GM21576 (cell line): ENCODE results near the gene MUSTN1.

Experiments used
- ATAC-seq: cut with Tn5 transposase; IDR thresholded peaks from one replicate; pipeline ENCODE4 v1.9.1; 2021; ENCODE audit warnings: mild to moderate bottlenecking, moderate library complexity; ENCODE audit not compliant: unreplicated experiment

Gene MUSTN1

GRCh38 chr3:52787672-52788625 is 46.9 kb downstream of the MUSTN1 start:
- no peak for ATAC-seq

GRCh38 chr3:52787246-52787645 is 47.6 kb downstream of the MUSTN1 start:
- ATAC-seq: no peak

- no peak for ATAC-seq
These were observed 48.2 kb downstream of the MUSTN1 start for GRCh38 chr3:52786330-52787215.

- no peak for ATAC-seq
These were observed 49.8 kb downstream of the MUSTN1 start for GRCh38 chr3:52784931-52785590.

- no peak for ATAC-seq
These were observed 50.7 kb downstream of the MUSTN1 start for GRCh38 chr3:52784021-52784621.

- ATAC-seq: no peak
These were observed 51.6 kb downstream of the MUSTN1 start for GRCh38 chr3:52783211-52783555.
